Nucleus accumbens (tissue), 56 donors: Measurements from ENCODE around the gene LITAFD.
"Not testable (repeated sequence)": the region's sequence is repeated elsewhere in the genome, so short reads cannot be mapped to it uniquely, and the experiment has no call there.

Experiments used
- DNase-seq, 56 donors: peaks; one replicate each; lab custom pipeline; 2025; lab: John Stamatoyannopoulos, UW

Gene LITAFD

GRCh38 chr16:8916541-8917225 is 34.5 kb downstream of the LITAFD start:
- no peak for DNase-seq

GRCh38 chr16:8917336-8917735 is 35.2 kb downstream of the LITAFD start:
- not testable (repeated sequence) for DNase-seq

GRCh38 chr16:8919089-8919933 is 37.2 kb downstream of the LITAFD start:
- no peak for DNase-seq

GRCh38 chr16:8919934-8920462 is 37.8 kb downstream of the LITAFD start:
- DNase-seq: peak in 4 of 56 donors; percentile 2 to 10 (median 7)

- no peak for DNase-seq
Measured at GRCh38 chr16:8920645-8921346, 38.6 kb downstream of the LITAFD start.

- DNase-seq: no peak
Measured at GRCh38 chr16:8921347-8921984, 39.3 kb downstream of the LITAFD start.

- peak in 13 of 56 donors; percentile 5 to 59 (median 13) for DNase-seq
Measured at GRCh38 chr16:8923199-8923598, 41.0 kb downstream of the LITAFD start.

- peak in 6 of 56 donors; percentile 4 to 34 (median 10) for DNase-seq
Measured at GRCh38 chr16:8924214-8924613, 42.1 kb downstream of the LITAFD start.

GRCh38 chr16:8925455-8925854 is 43.3 kb downstream of the LITAFD start:
- no peak for DNase-seq

- no peak for DNase-seq
Measured at GRCh38 chr16:8926827-8927226, 44.7 kb downstream of the LITAFD start.

- no peak for DNase-seq
Measured at GRCh38 chr16:8928467-8928957, 46.4 kb downstream of the LITAFD start.

GRCh38 chr16:8929086-8929748 is 47.1 kb downstream of the LITAFD start:
- DNase-seq: no peak

GRCh38 chr16:8931859-8932258 is 49.7 kb downstream of the LITAFD start:
- peak in 3 of 56 donors; percentile 3 to 37 (median 10) for DNase-seq

- no peak for DNase-seq
Measured at GRCh38 chr16:8934601-8935000, 52.5 kb downstream of the LITAFD start.
